Heart right ventricle (tissue), 16 donors: Measurements from ENCODE around the gene TM9SF2. TPM values are rescaled to one million over a fixed set of nuclear protein-coding genes. Genes with fewer than 3 reads are reported as not detected.

Source experiments
- ATAC-seq, 8 donors: fragments of 200-7000 bp; cut with Tn5 transposase; one replicate each; pipeline ENCODE4 v1.9.1; 2020; ENCODE audit warnings: mild to moderate bottlenecking in 8 of 8, moderate library complexity in 8 of 8, moderate number of reproducible peaks in 1 of 8
- DNase-seq, 2 donors: peaks; one replicate each; pipeline ENCODE4 v3.0.0-alpha.2; 2020
- H3K27ac ChIP-seq, 10 donors: fragments of 200-600 bp; sonication (generic) in 2 of 10; one replicate each; pipeline versions ENCODE4 v1.5.0 to v1.8.0; 2020 to 2022; ENCODE audit warnings: mild to moderate bottlenecking in 3 of 10
- H3K27me3 ChIP-seq, 7 donors: fragments of 200-600 bp; one replicate each; pipeline ENCODE4 v1.8.0; 2021 to 2022; ENCODE audit warnings: mild to moderate bottlenecking in 2 of 7
- H3K36me3 ChIP-seq, 9 donors: fragments of 200-600 bp; sonication (generic) in 1 of 9; one replicate each; pipeline versions ENCODE4 v1.5.0 to v1.8.0; 2020 to 2022; ENCODE audit warnings: mild to moderate bottlenecking in 2 of 9
- H3K4me1 ChIP-seq, 9 donors: fragments of 200-600 bp; sonication (generic) in 1 of 9; one replicate each; pipeline versions ENCODE4 v1.5.0 to v1.8.0; 2020 to 2022; ENCODE audit warnings: mild to moderate bottlenecking in 4 of 9
- H3K4me3 ChIP-seq, 10 donors: fragments of 200-600 bp; sonication (generic) in 2 of 10; one replicate each; pipeline versions ENCODE4 v1.5.0 to v1.8.0; 2020 to 2022; ENCODE audit warnings: mild to moderate bottlenecking in 7 of 10, moderate library complexity in 2 of 10
- H3K9me3 ChIP-seq, 11 donors: fragments of 200-600 bp in 10 of 11; sonication (generic) in 2 of 11; one replicate each; pipeline versions ENCODE4 v1.5.0 to v1.8.0; 2013 to 2022; ENCODE audit warnings: mild to moderate bottlenecking in 2 of 11, control low read depth in 1 of 11, moderate library complexity in 1 of 11
- WGBS, 2 donors: extraction: QIAGEN DNeasy Blood & Tissue Kit; methylation state at CpG; one replicate each; pipeline ENCODE4 v1.1.7; 2013; ENCODE audit warnings: inconsistent platforms in 1 of 2; 5-methylcytosine and 5-hydroxymethylcytosine counted together
- intact Hi-C, 10 donors: fragments of 100-400 bp; cut with DNase I; formaldehyde crosslinking; loops; one replicate each; pipeline versions ENCODE4 v1.11.1 to v1.14.2; 2022
- polyA plus RNA-seq, 2 donors: library from polyadenylated mRNA; stranded (reverse); fragments of 200-250 nt; gene quantifications; one replicate each; pipeline ENCODE4 v1.2.3, GENCODE V29; 2013
- total RNA-seq, 10 donors: library from RNA; stranded (reverse); fragmentation: NEBNext Ultra II Directional in 3 of 10; extraction: Animal tissue kit (Norgen Biotek cat#: 25700) in 3 of 10; gene quantifications; one replicate each; pipeline versions ENCODE4 v1.2.1 to v1.2.4, GENCODE V29; 2021 to 2023
- TF ChIP-seq, protein P1 (sequence below), 9 donors: fragments of 200-600 bp; sonication (generic) in 2 of 9; IDR thresholded peaks; one replicate each; pipeline versions ENCODE4 v1.5.0 to v1.8.0; 2021 to 2022; ENCODE audit warnings: antibody characterized with exemption in 9 of 9, mild to moderate bottlenecking in 5 of 9, moderate library complexity in 1 of 9
- donor health status: Arrhythmogenic right ventricular cardiomyopathy.
- donor health status: ischemic (EF 13 %, LVEDD 7.1; RV severe dilation, severe dysfunction).
- donor health status: healthy with polysubstance abuse.
- donor health status: DM: no; HTN: yes; CAD: no.
- donor health status: DM: no; HTN: no; CAD: no.
- donor health status: ischemic (EF 25% LVEDD 6.9; RV normal size, moderate dysfunction).
- donor health status: ischemic (EF 25% LVEDD 5.7; RV mildly dilated, moderate dysfunction).
- donor health status: healthy.
- donor health status: DM: yes; HTN: yes; CAD: no.
- donor health status: Ischemic cardiomyopathy.
- donor health status: ischemic (EF 35%, LVEDD 5.7; RV mildly dilated, moderate dysfunction).
- donor health status: nonischemic (EF 11% LVEDD 7.7; RV severe dilation, severe dysfunction).
- donor health status: DM: yes; HTN: yes; CAD: no.
- donor health status: PGD.
- donor health status: ischemic (EF 29% LVEDD 5.4; RV normal size, mild dysfunction).
- donor health status: nonischemic (EF 23%, LVEDD 6.1; RV moderate dilation, normal function).

The TM9SF2 gene
- total and polyA plus RNA-seq, 12 donors: 27.9 to 78.8 (median 61.1) TPM

DNA sequence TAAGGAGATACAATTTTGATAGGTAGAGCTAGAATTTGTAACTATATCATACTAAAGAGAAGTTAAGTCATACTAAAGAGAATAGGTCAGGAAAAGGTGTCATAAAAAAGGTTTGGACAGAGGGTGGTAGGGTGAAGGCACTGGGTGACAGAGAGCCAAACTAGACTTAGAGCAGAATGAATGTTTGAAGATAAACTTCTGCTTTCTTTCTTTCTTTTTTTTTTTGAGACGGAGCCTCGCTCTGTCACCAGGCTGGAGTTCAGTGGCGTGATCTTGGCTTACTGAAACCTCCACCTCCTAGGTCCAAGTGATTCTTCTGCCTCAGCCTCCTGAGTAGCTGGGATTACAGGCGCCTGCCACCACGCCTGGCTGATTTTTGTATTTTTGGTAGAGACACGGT lies 44.1 kb downstream of the TM9SF2 start:
- Histone ChIP-seq H3K36me3 (peaks cover 0 to 100% (median 58%) of the 10 kb centered on the region in 9 donors), H3K9me3 (no peaks in the 10 kb centered on the region), H3K4me1 (peaks cover 0 to 18% (median 0%) of the 10 kb centered on the region in 9 donors), H3K27ac (no peak overlapping the region), H3K27me3 (no peaks in the 10 kb centered on the region), H3K4me3 (no peak overlapping the region)
- TF ChIP-seq, protein P1, sequence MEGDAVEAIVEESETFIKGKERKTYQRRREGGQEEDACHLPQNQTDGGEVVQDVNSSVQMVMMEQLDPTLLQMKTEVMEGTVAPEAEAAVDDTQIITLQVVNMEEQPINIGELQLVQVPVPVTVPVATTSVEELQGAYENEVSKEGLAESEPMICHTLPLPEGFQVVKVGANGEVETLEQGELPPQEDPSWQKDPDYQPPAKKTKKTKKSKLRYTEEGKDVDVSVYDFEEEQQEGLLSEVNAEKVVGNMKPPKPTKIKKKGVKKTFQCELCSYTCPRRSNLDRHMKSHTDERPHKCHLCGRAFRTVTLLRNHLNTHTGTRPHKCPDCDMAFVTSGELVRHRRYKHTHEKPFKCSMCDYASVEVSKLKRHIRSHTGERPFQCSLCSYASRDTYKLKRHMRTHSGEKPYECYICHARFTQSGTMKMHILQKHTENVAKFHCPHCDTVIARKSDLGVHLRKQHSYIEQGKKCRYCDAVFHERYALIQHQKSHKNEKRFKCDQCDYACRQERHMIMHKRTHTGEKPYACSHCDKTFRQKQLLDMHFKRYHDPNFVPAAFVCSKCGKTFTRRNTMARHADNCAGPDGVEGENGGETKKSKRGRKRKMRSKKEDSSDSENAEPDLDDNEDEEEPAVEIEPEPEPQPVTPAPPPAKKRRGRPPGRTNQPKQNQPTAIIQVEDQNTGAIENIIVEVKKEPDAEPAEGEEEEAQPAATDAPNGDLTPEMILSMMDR (IDR thresholded peaks at IDR 0.05): no peak
- 95 to 96% methylated on average over 6 of the region's 6 CpGs for WGBS, 2 donors
- ATAC-seq (no peak), DNase-seq (no peak)
- intact Hi-C loops: no loop called here

DNA sequence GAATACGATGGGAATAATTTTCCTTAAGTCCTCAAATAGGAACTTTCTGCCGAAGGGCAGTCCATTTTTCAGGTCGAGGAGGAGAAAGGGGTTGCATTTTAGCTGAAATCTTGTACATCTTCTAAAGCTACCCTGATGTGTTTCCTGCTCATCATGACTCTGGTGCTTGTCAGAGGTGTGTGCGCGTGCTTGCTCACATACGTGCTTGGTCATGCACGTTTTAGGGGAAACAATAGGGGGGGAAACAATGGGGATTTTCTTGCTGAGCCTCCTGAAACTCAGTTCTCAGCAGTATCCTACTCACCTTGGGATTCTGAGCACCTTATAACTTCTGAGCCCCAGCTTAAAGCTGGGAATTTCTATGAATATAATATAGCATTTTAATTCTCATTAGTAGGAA lies 44.7 kb downstream of the TM9SF2 start:
- 74 to 94% methylated on average over 7 of the region's 7 CpGs for WGBS, 2 donors
- Histone ChIP-seq H3K27me3 (no peaks in the 10 kb centered on the region), H3K27ac (no peak overlapping the region), H3K9me3 (no peaks in the 10 kb centered on the region), H3K4me1 (peaks cover 0 to 18% (median 0%) of the 10 kb centered on the region in 9 donors), H3K36me3 (peaks cover 0 to 100% (median 58%) of the 10 kb centered on the region in 9 donors), H3K4me3 (no peak overlapping the region)
- TF ChIP-seq, protein P1 (IDR thresholded peaks at IDR 0.05): no peak
- DNase-seq: no peak
- ATAC-seq: no peak
- intact Hi-C loops: no loop called here

DNA sequence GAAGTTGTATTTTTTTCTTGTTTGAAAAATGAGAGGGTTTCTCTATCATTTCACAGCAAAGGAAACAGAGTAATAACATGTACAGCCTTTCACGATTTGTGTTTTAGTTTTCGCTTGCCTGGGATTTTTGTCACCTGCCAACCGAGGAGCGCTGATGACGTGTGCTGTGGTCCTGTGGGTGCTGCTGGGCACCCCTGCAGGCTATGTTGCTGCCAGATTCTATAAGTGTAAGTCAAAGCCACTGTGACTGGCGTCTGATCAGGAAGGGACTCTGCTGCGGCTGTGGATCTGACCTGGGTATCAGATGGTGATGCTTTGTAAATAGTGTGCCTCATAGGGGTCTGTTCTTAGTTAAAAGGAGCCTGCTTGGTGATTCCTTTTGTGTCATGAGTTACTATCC lies 45.6 kb downstream of the TM9SF2 start:
- DNase-seq (no peak), ATAC-seq (no peak)
- Histone ChIP-seq H3K9me3 (no peaks in the 10 kb centered on the region), H3K4me1 (peaks cover 0 to 18% (median 0%) of the 10 kb centered on the region in 9 donors), H3K27me3 (no peaks in the 10 kb centered on the region), H3K4me3 (no peak overlapping the region), H3K36me3 (peaks cover 0 to 100% (median 59%) of the 10 kb centered on the region in 9 donors), H3K27ac (no peak overlapping the region)
- TF ChIP-seq, protein P1 (IDR thresholded peaks at IDR 0.05): no peak
- intact Hi-C loops: no loop called here
- 82 to 88% methylated on average over 7 of the region's 7 CpGs for WGBS, 2 donors

DNA sequence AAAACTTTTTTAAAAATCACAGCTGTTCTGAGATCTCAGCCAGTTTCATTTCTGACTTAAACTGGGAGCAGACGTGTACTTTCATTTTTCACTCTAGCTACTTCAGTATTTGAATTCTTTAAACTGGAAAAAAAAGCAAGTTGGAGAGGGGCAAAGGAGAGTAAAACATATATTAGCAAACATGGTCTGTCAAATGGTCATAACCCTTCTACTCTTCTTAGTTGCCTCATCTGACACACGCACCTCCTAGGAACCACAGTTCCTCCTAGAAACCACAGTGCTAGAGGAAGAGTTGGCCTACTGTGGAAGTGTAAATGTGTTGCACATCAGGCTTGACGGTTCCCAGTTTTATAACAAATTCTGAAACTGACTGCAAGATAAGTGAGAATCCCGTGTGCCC lies 47.2 kb downstream of the TM9SF2 start:
- TF ChIP-seq, protein P1 (IDR thresholded peaks at IDR 0.05): no peak
- Histone ChIP-seq H3K4me1 (peaks cover 0 to 11% (median 0%) of the 10 kb centered on the region in 9 donors), H3K9me3 (no peaks in the 10 kb centered on the region), H3K27ac (peak overlapping the region in 2 of 10 donors; percentile 21 to 28), H3K4me3 (no peak overlapping the region), H3K36me3 (peaks cover 0 to 100% (median 66%) of the 10 kb centered on the region in 9 donors), H3K27me3 (no peaks in the 10 kb centered on the region)
- WGBS, 2 donors: 78 to 85% methylated on average over 4 of the region's 4 CpGs
- intact Hi-C loops: no loop called here
- DNase-seq (no peak), ATAC-seq (peak in 2 of 8 donors; percentile 34 to 47)
